H1 (cell line): ENCODE measurements around the gene PREX1. TPM values are rescaled to one million over a fixed set of nuclear protein-coding genes. Genes with fewer than 3 reads are reported as not detected.

Experiments
- GABPA ChIP-seq: IDR thresholded peaks from 2 replicates; pipeline ENCODE4 v1.6.1; 2011; ENCODE audit warnings: mild to moderate bottlenecking, low read length, moderate library complexity, borderline replicate concordance; ENCODE audit not compliant: insufficient read depth
- JUN ChIP-seq: IDR thresholded peaks from 2 replicates; pipeline ENCODE4 v1.6.1; 2011; ENCODE audit warnings: low read depth, mild to moderate bottlenecking, improper control_type of control experiment, low read length
- KDM1A ChIP-seq: fragments of 200-600, 300-600 bp; sonication (generic); IDR thresholded peaks from 2 replicates; pipeline ENCODE4 v1.7.1; 2016; ENCODE audit warnings: mild to moderate bottlenecking, low read length, borderline replicate concordance
- NANOG ChIP-seq: IDR thresholded peaks from 2 replicates; pipeline ENCODE4 v1.6.1; 2011; ENCODE audit warnings: low read length, low read depth, mild to moderate bottlenecking, inconsistent platforms; ENCODE audit not compliant: insufficient read depth, poor library complexity, severe bottlenecking
- NRF1 ChIP-seq: IDR thresholded peaks from 2 replicates; pipeline ENCODE4 v1.6.1; 2011; ENCODE audit warnings: mild to moderate bottlenecking, low read depth, low read length, improper control_type of control experiment
- polyA plus RNA-seq, 7 experiments: library from polyadenylated mRNA; depleted of rRNA in 3 of 7; stranded (reverse) in 5 of 7; unstranded in 2 of 7; fragments of >200 nt in 5 of 7; fragments of 200-250 nt in 2 of 7; gene quantifications; 1 replicate in 5 of 7; 2 replicates in 1 of 7; 4 replicates in 1 of 7; pipeline versions ENCODE4 v1.2.1 to v1.2.3, GENCODE V29; 2011 to 2013; ENCODE audit warnings: missing spikeins in 2 of 7, mixed read lengths in 2 of 7
- total RNA-seq: library from RNA; stranded (reverse); fragmentation: NEBNext Ultra II Directional; extraction: Animal tissue kit (Norgen Biotek cat#: 25700); gene quantifications from 2 replicates; pipeline ENCODE4 v1.2.1, GENCODE V29; 2021

The PREX1 gene
- total and polyA plus RNA-seq, 2 of the 8 experiments (the other 6 are each of a cell fraction or from before 2014, with no cell fraction given), result 10.7 to 12.8 TPM

DNA sequence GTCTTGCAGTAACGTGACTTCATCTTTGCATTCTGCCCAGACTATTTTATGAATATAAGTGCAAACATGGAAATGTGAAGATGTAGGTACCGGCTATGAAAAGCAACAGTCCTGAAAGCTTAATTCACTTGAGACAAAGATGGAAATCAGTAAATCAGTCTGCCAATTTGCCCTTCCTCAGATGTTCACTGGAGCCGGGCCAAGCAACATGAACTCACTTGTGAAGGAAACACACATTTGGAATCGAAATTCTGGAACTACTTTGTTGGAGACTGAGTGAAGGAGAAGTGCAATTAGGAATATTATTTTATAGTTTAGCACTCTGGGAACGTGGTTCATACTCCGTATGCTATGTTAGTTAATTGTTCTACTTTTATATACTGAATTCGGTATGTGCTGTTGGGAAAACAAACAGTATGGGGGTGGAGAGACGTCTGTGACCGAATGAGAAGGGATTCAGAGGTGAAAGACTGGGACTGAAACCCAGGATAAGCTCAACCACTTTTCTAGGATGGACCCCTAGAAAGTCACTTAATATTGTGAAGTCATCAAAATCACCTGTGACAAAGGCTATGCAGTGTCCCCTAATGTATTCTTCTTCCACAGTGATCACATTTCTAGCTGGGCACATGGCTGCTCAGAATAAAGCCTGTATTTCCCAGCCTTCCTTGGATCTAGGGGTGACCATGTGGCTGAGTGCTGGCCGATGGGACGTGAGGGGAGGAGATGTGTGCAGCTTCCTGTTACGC, 95.5 kb downstream of the PREX1 start (continued):
- TF ChIP-seq JUN (no peak), GABPA (no peak), NANOG (no peak), KDM1A (no peak), NRF1 (no peak)
